ENCODE results near the gene HDAC1.

HDAC1 gene

DNA sequence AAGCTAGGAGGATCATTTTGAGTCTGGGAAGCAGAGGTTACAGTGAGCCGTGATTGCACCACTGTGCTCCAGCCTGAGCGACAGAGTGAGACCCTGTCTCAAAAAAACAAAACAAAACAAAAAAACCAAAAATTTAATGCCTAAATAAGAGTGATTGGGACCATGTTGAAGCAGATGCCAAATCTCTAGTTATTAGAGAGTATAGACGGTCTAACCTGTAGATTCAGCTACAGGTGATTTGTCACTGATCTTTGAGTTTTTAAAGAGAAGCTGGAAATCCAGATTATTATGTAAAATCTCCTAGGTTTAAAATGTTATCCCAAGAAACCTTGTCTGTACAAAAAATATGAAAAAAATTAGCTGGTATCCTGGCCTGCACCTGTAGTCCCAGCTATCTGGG, 11.5 kb downstream of the HDAC1 start:
- no peak overlapping the region for H3K4me3 ChIP-seq (ENCODE audit: low read depth, low read length)
- TF ChIP-seq, protein P1, sequence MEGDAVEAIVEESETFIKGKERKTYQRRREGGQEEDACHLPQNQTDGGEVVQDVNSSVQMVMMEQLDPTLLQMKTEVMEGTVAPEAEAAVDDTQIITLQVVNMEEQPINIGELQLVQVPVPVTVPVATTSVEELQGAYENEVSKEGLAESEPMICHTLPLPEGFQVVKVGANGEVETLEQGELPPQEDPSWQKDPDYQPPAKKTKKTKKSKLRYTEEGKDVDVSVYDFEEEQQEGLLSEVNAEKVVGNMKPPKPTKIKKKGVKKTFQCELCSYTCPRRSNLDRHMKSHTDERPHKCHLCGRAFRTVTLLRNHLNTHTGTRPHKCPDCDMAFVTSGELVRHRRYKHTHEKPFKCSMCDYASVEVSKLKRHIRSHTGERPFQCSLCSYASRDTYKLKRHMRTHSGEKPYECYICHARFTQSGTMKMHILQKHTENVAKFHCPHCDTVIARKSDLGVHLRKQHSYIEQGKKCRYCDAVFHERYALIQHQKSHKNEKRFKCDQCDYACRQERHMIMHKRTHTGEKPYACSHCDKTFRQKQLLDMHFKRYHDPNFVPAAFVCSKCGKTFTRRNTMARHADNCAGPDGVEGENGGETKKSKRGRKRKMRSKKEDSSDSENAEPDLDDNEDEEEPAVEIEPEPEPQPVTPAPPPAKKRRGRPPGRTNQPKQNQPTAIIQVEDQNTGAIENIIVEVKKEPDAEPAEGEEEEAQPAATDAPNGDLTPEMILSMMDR (IDR thresholded peaks at IDR 0.05; ENCODE audit: borderline replicate concordance, insufficient read depth, low read depth, low read length), result no peak

DNA sequence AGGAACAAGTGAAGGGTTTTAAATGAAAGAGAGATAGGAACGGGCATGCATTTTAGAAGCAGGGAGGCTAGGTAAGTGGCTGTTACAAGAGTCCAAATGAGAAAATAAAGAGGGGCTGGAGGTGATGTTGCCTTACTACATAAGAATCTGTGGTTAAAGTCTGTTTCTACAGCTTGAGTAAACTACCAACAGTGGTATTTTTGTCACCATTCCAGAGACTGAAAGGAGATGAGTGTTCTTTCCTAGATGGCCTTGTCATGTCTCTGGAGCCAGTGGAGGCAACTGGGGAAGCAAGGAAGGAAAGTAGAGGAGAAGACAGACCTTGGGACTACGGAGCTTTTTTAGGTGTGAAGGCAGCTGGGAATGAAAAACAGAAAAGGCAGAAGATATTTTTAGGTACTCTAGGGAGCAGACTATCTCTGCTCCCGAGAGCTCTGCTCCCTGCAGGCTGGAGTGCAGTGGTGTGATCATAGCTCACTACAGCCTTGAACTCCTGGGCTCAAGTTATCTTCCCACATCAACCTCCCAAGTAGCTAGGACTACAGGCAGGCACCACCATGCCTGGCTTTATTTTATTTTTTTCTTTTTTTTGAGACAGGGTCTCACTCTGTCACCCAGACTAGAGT, 12.2 kb downstream of the HDAC1 start:
- TF ChIP-seq, protein P1 (IDR thresholded peaks at IDR 0.05; ENCODE audit: borderline replicate concordance, insufficient read depth, low read depth, low read length), result no peak
- H3K4me3 ChIP-seq (ENCODE audit: low read depth, low read length), result no peak overlapping the region

DNA sequence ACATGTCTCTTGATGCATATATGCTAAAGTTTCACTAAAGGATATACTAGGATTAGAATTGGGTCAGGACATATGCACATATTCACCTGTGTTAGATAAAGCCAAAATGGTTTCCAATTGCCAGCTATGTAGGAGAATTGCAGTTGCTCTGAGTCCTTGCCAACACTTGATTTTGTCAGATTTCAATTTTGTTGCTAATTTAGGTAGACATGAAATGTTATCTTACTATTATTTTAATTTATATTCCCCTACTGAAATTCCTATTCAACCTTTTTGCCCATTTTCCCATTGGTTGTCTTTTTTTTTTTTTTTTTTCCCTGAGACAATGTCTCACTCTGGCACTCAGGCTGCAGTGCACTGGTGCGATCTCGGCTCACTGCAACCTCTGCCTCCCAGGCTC, 13.4 kb downstream of the HDAC1 start:
- TF ChIP-seq, protein P1 (IDR thresholded peaks at IDR 0.05; ENCODE audit: borderline replicate concordance, insufficient read depth, low read depth, low read length), result no peak
- H3K4me3 ChIP-seq (ENCODE audit: low read depth, low read length), result no peak overlapping the region

DNA sequence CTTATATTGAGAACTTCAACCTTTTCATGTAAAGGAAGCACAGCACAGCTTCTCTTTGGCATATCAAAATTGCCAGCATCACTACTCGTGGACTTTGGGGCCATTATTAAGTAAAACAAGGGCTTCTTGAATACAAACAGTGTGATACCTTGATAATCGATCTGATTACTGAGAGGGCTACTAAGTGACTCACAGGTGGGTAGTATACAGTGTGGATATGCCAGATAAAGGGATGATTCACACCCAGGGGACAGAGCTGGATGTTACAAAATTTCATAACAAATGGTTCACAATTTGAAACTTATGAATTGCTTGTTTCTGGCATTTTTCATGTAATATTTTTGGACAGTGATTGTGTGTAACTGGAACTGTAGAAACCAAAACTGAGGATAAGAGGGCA, 15.4 kb downstream of the HDAC1 start:
- TF ChIP-seq, protein P1 (IDR thresholded peaks at IDR 0.05; ENCODE audit: borderline replicate concordance, insufficient read depth, low read depth, low read length), result no peak

DNA sequence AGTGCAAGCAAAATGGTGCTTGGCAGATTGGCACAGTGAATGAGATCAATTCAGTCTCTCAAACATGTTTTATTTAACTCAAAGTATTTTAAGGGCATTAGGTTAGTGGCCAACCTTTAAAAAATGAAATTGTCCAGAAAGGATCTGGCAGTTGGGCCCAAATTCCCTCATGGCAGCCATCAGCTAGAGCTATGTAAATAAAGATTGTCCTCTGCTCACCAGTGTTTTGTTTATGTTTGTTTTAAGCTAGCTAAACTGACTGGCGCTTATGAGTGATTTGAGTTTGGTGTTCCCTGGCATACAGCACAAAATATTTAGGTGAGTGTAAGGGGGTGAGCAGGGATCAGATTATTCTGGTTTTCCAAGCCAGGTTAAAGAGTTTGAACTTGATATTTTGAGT, 18.1 kb downstream of the HDAC1 start:
- H3K4me3 ChIP-seq (ENCODE audit: low read depth, low read length), result no peak overlapping the region
- TF ChIP-seq, protein P1 (IDR thresholded peaks at IDR 0.05; ENCODE audit: borderline replicate concordance, insufficient read depth, low read depth, low read length), result no peak

More for the DNA sequence above, 15.4 kb downstream of the HDAC1 start:
- H3K4me3 ChIP-seq (ENCODE audit: low read depth, low read length), result no peak overlapping the region

DNA sequence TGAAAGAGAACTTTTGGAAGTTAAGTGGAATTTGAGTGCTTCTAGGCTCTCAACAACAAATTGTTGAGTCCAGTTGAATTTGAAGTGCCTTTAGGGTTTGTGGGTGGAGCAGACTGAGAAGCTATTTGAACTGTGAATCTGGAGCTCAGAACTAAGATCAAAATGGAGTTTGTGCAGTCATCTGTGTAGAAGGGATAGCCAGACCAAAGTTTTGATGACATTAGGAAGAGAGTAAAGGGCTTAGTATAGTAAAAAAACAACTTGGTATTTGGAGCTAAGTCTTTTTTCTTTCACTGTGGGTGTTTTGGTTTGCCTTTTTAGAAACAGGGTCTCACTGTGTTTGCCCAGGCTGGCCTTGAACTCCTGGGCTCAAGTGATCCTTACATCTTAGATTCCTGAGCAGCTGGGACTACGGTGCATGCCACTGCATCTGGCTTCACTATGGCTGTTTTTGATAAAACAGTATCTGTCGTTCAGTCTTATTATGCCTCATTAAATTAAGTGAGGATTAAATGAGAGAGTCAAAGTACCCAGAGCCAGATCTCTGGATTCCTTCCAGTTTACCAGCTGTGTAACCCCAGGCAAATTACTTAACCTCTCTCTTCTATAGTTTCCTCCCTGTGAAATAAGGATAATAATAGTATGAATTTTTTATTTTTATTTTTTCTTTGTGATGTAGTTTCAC, 20.0 kb downstream of the HDAC1 start:
- no peak overlapping the region for H3K4me3 ChIP-seq (ENCODE audit: low read depth, low read length)
- TF ChIP-seq, protein P1 (IDR thresholded peaks at IDR 0.05; ENCODE audit: borderline replicate concordance, insufficient read depth, low read depth, low read length), result no peak

DNA sequence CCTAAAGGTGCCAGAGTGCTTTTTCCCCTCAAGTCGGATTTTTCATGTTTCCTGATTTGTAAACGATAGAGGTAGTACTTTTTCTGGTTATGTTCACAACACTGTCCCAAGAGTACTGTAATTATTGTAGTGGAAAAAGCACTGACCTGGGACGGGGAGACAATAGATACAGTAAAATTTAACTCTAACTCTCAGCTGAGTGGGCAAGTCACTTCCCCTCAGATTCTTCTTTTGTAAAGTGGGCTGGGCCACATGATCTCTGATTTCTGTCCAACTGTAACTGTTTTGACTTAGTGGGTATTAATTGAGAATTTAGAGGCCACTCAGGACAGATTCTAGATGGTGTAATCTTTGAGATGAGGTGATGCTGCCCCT, 25.0 kb downstream of the HDAC1 start:
- no peak overlapping the region for H3K4me3 ChIP-seq (ENCODE audit: low read depth, low read length)
- TF ChIP-seq, protein P1 (IDR thresholded peaks at IDR 0.05; ENCODE audit: borderline replicate concordance, insufficient read depth, low read depth, low read length), result no peak
